ENCODE data around the gene VOPP1.

DNA sequence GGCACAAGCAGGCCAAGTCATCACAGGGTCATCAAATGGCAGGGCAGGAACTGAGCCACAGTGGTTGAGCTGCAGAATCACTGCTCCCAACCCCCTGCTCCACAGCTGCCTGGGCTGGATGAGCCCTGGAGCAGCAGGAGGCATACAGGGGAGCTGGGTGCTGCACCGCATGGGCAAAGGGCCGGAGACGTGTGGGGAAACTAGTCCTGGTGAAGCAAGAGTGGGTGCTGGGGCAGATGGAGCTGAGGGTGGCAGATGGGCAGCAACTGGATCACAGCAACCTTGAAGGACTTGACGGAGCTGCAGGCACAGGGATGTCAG lies 16.0 kb upstream of the VOPP1 start:
- TF ChIP-seq EZH2 (IDR thresholded peaks at IDR 0.05; ENCODE audit: insufficient read depth, poor library complexity, severe bottlenecking): no peak
- TF ChIP-seq EZH2phosphoT487 (IDR thresholded peaks at IDR 0.05; ENCODE audit: insufficient read depth, low read depth): no peak

Data from GM23248 (cell line).